Measurements from ENCODE around the gene MYRIP.
"Not testable (repeated sequence)": the region's sequence is repeated elsewhere in the genome, so short reads cannot be mapped to it uniquely, and the experiment has no call there.

The MYRIP gene

DNA sequence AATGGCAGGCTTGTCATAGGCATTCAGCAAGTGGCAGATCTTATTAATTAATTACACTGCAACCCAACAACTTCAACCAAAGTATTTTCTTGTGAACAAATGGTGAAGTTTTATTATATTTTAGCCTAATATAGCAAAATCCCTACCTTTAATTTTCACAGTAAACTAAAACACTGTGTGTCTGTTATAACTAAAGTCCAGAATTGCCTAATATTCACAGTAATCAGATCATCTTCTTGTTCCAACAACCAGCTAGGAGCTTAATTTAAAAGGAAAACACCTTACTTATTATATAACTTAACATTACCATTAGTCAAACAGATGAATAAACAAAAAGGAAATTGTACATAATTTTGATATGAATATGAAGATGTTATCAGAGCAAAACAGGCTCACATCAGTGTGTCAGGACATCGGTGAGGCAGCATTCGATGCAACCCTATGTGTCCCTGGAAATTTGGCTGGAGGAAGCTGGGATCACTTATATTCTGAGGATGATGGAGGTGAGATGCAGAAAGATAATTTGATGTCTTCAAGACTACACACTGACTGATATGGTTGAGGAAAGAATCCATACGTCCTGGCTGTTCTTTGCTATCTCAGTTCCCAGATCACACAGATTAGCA, 310.8 kb downstream of the MYRIP start:
- H3K27ac ChIP-seq (ENCODE audit: low read depth, low read length, severe bottlenecking) = no peak overlapping the region
- H3K4me3 ChIP-seq (ENCODE audit: extremely low read depth, insufficient read depth, low read length, poor library complexity, severe bottlenecking) = no peak overlapping the region
- H3K9me3 ChIP-seq (ENCODE audit: control insufficient read depth, low read length) = no peaks in the 10 kb centered on the region
- H3K36me3 ChIP-seq (ENCODE audit: control insufficient read depth, insufficient read depth, low read length) = no peaks in the 10 kb centered on the region
- H3K4me1 ChIP-seq (ENCODE audit: control insufficient read depth, insufficient read depth, low read length, poor library complexity, severe bottlenecking) = no peaks in the 10 kb centered on the region
- 81 to 86% methylated on average over 3 of the region's 3 CpGs for WGBS, 2 experiments (ENCODE audit: insufficient coverage in 2 of 2)

DNA sequence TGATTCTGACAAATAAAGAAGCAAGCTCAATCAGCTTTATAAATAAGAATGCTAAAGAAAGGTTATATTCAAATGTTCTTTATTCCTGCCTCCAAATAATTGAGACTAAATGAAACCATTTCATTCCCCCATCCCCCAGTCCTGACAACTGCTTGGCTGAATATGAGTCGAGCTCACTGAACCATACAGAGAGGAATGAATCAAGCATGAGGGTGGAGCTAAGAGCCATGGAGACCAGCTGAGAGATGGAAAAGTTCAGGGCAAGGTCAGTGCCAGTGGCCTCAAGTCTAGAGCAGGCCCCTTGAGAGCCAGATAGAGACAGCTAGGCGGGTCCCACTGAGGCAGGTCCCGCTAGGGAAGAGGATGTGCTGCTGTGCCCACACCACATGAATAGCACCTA, 311.4 kb downstream of the MYRIP start:
- Histone ChIP-seq H3K4me3 (ENCODE audit: extremely low read depth, insufficient read depth, low read length, poor library complexity, severe bottlenecking) (no peak overlapping the region), H3K27ac (ENCODE audit: low read depth, low read length, severe bottlenecking) (no peak overlapping the region), H3K9me3 (ENCODE audit: control insufficient read depth, low read length) (no peaks in the 10 kb centered on the region), H3K36me3 (ENCODE audit: control insufficient read depth, insufficient read depth, low read length) (no peaks in the 10 kb centered on the region), H3K4me1 (ENCODE audit: control insufficient read depth, insufficient read depth, low read length, poor library complexity, severe bottlenecking) (no peaks in the 10 kb centered on the region)
- WGBS, 2 experiments (ENCODE audit: insufficient coverage in 2 of 2) = 90% methylated on average over 2 of the region's 3 CpGs; no CpG with 5 or more reads in 1 of the 2 experiments

DNA sequence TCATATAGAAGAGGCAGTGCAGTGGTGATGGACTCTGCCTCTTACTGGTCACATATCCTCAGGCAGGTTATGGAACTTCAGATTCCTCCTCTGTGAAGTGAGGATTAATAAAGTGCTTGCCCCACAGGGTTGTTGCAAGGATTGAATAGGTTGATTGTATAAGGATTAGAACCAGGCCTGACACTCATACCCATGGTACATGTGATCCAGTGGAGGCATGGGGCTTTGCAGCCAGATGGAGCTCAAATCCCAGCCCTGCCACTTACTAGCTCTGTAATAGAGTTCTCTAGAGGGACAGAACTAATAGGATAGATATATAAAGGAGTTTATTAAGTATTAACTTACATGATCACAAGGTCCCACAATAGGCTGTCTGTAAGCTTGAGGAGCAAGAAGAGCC, 315.5 kb downstream of the MYRIP start:
- H3K27ac ChIP-seq (ENCODE audit: low read depth, low read length, severe bottlenecking) = no peak overlapping the region
- H3K36me3 ChIP-seq (ENCODE audit: control insufficient read depth, insufficient read depth, low read length) = no peaks in the 10 kb centered on the region
- H3K9me3 ChIP-seq (ENCODE audit: control insufficient read depth, low read length) = no peaks in the 10 kb centered on the region
- H3K4me1 ChIP-seq (ENCODE audit: control insufficient read depth, insufficient read depth, low read length, poor library complexity, severe bottlenecking) = no peaks in the 10 kb centered on the region
- H3K4me3 ChIP-seq (ENCODE audit: extremely low read depth, insufficient read depth, low read length, poor library complexity, severe bottlenecking) = no peak overlapping the region

DNA sequence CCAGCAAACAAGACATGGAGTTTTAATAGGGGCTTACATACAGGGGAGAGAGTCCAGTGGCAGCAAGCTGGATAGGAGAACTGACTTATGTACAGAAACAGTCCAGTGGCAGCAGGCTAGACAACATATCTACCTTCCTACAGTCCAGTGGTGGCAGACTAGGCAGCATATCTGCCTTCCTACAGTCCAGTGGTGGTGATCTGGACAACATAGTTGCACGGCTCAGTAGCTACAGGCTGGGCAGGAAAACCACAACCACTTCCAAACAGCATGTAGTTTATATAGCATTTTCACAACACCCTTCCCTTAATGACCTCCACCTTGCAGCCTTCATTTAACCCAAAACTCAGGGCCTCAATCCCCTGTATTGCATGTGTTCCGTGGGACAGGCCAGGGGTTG, 318.8 kb downstream of the MYRIP start:
- Histone ChIP-seq H3K36me3 (ENCODE audit: control insufficient read depth, insufficient read depth, low read length) (no peaks in the 10 kb centered on the region), H3K4me3 (ENCODE audit: extremely low read depth, insufficient read depth, low read length, poor library complexity, severe bottlenecking) (no peak overlapping the region), H3K9me3 (ENCODE audit: control insufficient read depth, low read length) (no peaks in the 10 kb centered on the region), H3K27ac (ENCODE audit: low read depth, low read length, severe bottlenecking) (no peak overlapping the region), H3K4me1 (ENCODE audit: control insufficient read depth, insufficient read depth, low read length, poor library complexity, severe bottlenecking) (no peaks in the 10 kb centered on the region)
- 86% methylated on average over 1 of the region's 2 CpGs for WGBS, 2 experiments (ENCODE audit: insufficient coverage in 2 of 2)

DNA sequence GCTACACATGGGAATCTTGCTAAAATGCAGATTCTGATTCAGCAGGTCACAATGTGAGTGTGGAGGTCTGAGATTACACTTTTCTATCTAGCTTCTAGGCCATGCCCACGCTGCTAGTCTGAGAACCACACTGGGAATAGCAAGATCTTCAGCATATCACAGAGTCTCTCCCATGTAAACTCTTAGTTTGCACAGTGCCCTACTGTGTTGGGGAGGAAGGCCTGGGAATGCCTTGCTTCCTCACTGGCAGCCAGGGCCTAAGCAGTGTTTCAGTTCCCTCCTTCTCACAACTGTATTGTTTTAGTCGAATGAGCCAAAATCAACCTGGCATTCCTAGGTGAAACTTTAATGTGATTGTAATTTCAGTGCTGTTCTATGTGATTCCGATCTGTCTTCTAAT, 320.1 kb downstream of the MYRIP start:
- Histone ChIP-seq H3K4me1 (ENCODE audit: control insufficient read depth, insufficient read depth, low read length, poor library complexity, severe bottlenecking) (no peaks in the 10 kb centered on the region), H3K4me3 (ENCODE audit: extremely low read depth, insufficient read depth, low read length, poor library complexity, severe bottlenecking) (no peak overlapping the region), H3K9me3 (ENCODE audit: control insufficient read depth, low read length) (no peaks in the 10 kb centered on the region), H3K27ac (ENCODE audit: low read depth, low read length, severe bottlenecking) (no peak overlapping the region), H3K36me3 (ENCODE audit: control insufficient read depth, insufficient read depth, low read length) (no peaks in the 10 kb centered on the region)
- no CpG with 5 or more reads among the region's 3 CpGs for WGBS, 2 experiments (ENCODE audit: insufficient coverage in 2 of 2)

DNA sequence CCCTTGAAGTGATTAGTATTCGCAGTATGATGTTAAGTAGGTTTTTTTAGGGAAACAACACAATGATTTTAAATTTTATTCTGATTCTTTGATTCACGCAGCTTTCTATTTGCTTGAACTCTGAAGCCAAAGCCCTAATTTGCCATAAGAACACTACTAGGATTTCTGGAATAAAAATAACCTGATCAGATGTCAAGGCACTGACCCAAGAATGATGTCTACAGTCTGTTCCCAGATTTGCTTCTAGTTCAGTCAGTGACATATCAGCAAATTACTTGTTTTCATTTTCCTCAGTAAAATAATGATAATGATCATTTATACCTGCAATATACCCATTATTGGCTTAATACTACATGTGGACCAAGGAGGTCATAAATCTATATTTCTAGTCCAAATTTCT, 320.6 kb downstream of the MYRIP start:
- Histone ChIP-seq H3K4me3 (ENCODE audit: extremely low read depth, insufficient read depth, low read length, poor library complexity, severe bottlenecking) (no peak overlapping the region), H3K9me3 (ENCODE audit: control insufficient read depth, low read length) (no peaks in the 10 kb centered on the region), H3K36me3 (ENCODE audit: control insufficient read depth, insufficient read depth, low read length) (no peaks in the 10 kb centered on the region), H3K27ac (ENCODE audit: low read depth, low read length, severe bottlenecking) (no peak overlapping the region), H3K4me1 (ENCODE audit: control insufficient read depth, insufficient read depth, low read length, poor library complexity, severe bottlenecking) (no peaks in the 10 kb centered on the region)
- WGBS, 2 experiments (ENCODE audit: insufficient coverage in 2 of 2) = 100% methylated on average over 1 of the region's 2 CpGs; no CpG with 5 or more reads in 1 of the 2 experiments

DNA sequence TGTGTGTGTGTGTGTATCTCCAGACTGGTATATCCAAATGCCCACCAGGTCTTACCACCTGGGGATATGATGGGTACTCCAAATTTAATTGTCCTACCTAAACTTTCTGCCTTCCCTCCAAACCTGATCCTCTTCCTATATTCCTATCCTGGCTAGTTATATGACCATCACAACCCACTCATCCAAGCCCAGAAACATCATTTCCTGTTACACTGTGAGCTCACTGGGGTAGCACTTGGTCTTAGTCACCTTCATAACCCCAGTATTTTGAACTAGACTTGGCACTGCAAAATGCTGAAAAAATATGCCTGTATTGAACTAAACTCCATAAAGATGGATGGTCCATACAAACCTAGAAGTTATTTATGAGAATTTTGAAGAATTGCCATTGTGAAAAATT, 321.3 kb downstream of the MYRIP start:
- no peaks in the 10 kb centered on the region for H3K36me3 ChIP-seq (ENCODE audit: control insufficient read depth, insufficient read depth, low read length)
- H3K9me3 ChIP-seq (ENCODE audit: control insufficient read depth, low read length) = no peaks in the 10 kb centered on the region
- H3K4me1 ChIP-seq (ENCODE audit: control insufficient read depth, insufficient read depth, low read length, poor library complexity, severe bottlenecking) = no peaks in the 10 kb centered on the region
- H3K4me3 ChIP-seq (ENCODE audit: extremely low read depth, insufficient read depth, low read length, poor library complexity, severe bottlenecking) = no peak overlapping the region
- no peak overlapping the region for H3K27ac ChIP-seq (ENCODE audit: low read depth, low read length, severe bottlenecking)

DNA sequence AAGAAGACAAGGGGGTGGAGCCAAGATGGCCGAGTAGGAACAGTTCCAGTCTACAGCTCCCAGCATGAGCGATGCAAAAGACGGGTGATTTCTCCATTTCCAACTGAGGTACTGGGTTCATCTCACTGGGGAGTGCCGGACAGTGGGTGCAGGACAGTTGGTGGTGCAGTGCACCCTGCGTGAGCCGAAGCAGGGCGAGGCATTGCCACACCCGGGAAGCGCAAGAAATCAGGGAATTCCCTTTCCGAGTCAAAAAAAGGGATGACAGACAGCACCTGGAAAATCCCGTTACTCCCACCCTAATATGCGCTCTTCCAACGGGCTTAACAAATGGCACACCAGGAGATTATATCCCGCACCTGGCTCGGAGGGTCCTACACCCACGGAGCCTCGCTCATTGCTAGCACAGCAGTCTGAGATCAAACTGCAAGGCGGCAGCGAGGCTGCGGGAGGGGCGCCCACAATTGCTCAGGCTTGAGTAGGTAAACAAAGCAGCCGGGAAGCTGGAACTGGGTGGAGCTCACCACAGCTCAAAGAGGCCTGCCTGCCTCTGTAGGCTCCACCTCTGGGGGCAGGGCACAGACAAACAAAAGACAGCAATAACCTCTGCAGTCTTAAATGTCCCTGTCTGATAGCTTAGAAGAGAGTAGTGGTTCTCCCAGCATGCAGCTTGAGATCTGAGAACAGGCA, 324.6 kb downstream of the MYRIP start:
- not testable (repeated sequence) for H3K27ac ChIP-seq (ENCODE audit: low read depth, low read length, severe bottlenecking); H3K9me3 ChIP-seq (ENCODE audit: control insufficient read depth, low read length); H3K4me1 ChIP-seq (ENCODE audit: control insufficient read depth, insufficient read depth, low read length, poor library complexity, severe bottlenecking); H3K36me3 ChIP-seq (ENCODE audit: control insufficient read depth, insufficient read depth, low read length); H3K4me3 ChIP-seq (ENCODE audit: extremely low read depth, insufficient read depth, low read length, poor library complexity, severe bottlenecking)
- WGBS, 2 experiments (ENCODE audit: insufficient coverage in 2 of 2) = 84 to 90% methylated on average over 15 to 17 of the region's 22 CpGs

DNA sequence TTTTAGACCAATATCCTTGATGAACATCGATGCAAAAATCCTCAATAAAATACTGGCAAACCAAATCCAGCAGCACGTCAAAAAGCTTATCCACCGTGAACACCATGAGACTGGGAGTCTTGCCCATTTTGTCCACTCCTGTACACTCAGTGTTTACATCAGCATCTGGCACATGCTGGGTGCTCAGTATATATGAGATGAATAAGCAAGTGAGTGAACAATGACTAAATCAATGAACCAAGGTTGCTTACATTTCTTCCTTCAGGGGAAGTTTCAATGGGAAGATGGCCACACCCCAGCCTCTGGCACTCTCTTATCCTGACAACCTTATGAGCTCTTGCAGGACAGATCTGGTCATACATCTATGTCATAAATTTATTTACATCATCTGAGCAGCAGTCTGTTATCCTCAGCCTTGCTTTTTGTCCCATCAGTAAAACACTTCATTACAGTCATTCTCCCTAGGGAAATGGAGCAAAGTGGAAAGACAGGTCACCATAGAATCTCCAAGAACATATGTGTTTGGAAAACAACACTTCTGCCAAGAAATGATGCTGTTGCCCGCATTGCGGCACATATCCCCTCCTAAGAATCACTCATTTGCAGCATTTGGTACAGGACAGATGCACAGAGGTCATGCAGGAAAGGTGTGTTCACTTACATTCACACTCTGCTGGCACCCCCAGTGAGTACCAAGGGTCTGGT, 328.3 kb downstream of the MYRIP start:
- WGBS, 2 experiments (ENCODE audit: insufficient coverage in 2 of 2) = 90% methylated on average over 5 of the region's 5 CpGs
- H3K27ac ChIP-seq (ENCODE audit: low read depth, low read length, severe bottlenecking) = no peak overlapping the region

DNA sequence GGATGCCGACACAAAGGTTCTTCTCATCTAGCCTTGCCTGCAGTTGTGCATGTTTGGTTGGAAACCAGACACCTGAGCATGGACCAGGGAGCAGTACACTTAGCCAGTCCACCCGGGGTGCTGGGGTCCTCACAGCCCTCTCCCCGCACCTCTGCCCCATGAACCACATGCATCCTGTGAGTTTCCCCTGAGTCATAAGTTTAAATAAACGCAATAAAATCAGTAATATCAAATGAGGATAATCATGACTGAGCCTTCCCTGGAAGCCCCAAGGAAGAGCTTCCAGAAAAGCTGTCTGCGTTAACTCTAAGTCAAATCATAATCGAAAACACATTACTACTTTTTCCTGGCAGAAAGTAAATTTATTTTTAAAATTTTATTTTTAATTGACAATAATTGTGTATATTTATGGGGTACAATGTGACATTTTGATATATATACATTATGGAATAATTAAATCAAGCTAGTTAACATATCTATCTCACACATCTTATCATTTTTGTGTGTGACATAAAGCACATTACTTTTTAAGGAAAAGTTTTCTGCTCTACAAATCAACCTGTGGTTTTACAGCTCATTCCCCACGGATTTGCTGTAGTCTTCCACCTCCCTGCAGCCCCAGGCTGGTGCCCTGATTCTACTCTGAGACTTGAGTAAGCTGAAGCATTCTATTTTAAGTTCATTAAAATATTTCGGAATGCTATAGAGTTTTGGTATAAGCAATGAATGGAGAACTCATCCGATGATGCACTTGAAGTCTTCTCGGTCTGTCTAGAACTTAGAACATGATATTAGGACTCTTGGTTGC, 334.1 kb downstream of the MYRIP start:
- Histone ChIP-seq H3K9me3 (ENCODE audit: control insufficient read depth, low read length) (no peaks in the 10 kb centered on the region), H3K4me3 (ENCODE audit: extremely low read depth, insufficient read depth, low read length, poor library complexity, severe bottlenecking) (no peak overlapping the region), H3K4me1 (ENCODE audit: control insufficient read depth, insufficient read depth, low read length, poor library complexity, severe bottlenecking) (no peaks in the 10 kb centered on the region), H3K36me3 (ENCODE audit: control insufficient read depth, insufficient read depth, low read length) (no peaks in the 10 kb centered on the region), H3K27ac (ENCODE audit: low read depth, low read length, severe bottlenecking) (no peak overlapping the region)
- WGBS, 2 experiments (ENCODE audit: insufficient coverage in 2 of 2) = 76 to 95% methylated on average over 3 to 4 of the region's 10 CpGs

More for the DNA sequence above, 328.3 kb downstream of the MYRIP start:
- no peaks in the 10 kb centered on the region for H3K4me1 ChIP-seq (ENCODE audit: control insufficient read depth, insufficient read depth, low read length, poor library complexity, severe bottlenecking)
- H3K36me3 ChIP-seq (ENCODE audit: control insufficient read depth, insufficient read depth, low read length) = no peaks in the 10 kb centered on the region
- no peaks in the 10 kb centered on the region for H3K9me3 ChIP-seq (ENCODE audit: control insufficient read depth, low read length)
- no peak overlapping the region for H3K4me3 ChIP-seq (ENCODE audit: extremely low read depth, insufficient read depth, low read length, poor library complexity, severe bottlenecking)

Measured in mesodermal cell (in vitro differentiated cells).